DMS79 treated with DMSO at 0.1 percent for 48 hours (cell line): ENCODE data around the gene HEPACAM.

ENCODE experiments used
- DNase-seq: peaks from one replicate; lab custom pipeline; 2025; lab: John Stamatoyannopoulos, UW

The HEPACAM gene

DNA sequence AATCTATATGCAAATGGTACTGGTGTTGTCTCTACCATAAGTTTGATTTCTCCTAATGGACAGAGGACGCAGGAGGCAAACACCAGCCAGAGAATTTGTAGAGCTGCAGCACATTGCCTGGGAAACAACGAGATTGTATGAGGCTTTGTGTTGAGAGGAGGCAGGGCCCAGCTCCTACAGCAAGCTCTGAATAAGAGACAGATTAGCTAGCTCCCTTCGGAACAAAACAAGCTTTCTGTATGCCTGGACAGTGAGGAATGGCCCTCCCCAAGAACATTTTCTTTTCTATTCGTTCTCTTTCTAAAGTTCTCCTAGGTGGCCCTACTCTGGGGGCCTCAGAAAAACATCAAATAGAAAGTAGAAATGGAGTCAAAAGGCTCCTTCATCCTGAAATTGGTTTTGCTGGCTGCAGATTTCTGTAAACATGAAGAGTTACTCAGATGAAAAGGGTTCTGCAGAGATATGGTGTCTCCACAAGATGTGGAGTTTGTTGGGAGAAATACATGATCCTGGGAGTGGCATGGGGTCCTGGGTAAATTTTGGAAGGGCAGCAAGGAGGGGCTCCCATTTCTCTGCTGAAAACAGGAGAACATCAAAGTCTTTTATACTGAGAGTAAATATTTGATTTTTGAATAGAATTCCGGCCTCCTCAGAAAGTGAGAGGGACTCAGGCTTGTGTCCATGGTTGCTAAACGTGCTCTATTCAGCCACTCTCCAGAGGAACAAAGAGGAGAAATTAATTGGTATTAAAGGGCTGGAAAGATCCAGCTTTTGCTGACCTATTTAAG is 6.8 kb upstream of the HEPACAM start:
- DNase-seq = no peak

DNA sequence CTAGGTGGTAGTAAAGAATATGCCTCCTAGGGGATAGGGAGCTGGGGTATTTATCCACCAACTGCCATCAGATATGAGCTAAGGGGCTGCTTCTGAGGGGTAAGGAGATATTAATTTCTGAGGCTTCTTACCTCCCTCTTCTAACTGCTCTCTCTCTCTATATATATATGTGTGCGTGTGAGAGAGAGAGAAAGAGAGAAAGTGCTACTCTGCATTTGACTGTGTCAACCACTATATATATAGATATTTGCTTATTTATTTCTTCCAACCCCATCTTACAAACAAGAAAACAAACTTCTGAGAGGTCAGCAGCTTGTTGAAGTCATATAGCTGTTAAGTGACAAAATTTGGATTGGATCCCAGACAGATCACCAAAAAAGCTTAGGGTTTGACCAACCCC is 5.9 kb upstream of the HEPACAM start:
- DNase-seq = no peak

DNA sequence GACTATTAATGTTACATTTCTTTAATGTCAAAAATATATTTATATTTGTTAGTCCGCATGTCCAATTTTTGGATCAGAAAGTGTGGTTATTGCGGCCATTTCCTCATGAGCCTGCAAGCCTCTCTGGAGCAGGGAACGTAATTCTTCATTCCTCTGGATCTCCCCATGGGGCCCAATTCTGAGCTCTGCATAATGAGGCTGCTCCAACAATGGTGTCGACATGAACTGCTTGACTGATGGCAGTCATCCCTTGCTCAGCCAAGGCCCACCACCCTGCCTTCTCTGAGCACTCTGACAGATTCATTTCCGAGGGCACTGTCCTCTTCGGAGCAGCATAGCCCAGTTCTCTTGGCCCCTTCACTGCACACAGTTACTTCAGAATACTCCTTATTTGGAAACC is 3.1 kb upstream of the HEPACAM start:
- DNase-seq = no peak

DNA sequence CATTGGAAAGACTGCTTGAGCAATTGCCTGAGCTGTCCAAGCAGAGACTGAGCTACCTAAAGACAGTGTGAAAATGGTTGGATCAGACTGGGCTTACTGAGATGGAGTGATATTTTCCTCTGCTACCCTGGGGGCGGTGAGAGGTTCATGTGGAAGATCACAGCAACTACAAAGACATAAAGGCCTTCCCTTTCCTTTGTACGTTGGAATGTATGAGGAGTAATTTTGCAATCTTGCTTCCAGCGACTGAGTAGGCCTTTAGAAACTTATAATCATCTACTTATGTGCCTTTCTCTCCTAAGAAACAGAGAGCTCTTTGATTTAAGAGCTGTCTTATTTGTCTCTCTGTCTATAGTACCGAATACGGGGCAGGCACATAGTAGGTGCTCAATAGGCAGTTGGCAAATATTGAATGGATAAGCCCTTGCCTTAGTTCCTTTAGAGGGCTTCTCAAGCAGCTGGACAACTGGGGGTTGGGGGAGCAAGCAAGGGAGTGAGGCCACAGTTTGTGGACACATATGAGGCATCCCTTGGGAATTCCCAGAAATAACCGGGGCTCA is 2.4 kb upstream of the HEPACAM start:
- no peak for DNase-seq

DNA sequence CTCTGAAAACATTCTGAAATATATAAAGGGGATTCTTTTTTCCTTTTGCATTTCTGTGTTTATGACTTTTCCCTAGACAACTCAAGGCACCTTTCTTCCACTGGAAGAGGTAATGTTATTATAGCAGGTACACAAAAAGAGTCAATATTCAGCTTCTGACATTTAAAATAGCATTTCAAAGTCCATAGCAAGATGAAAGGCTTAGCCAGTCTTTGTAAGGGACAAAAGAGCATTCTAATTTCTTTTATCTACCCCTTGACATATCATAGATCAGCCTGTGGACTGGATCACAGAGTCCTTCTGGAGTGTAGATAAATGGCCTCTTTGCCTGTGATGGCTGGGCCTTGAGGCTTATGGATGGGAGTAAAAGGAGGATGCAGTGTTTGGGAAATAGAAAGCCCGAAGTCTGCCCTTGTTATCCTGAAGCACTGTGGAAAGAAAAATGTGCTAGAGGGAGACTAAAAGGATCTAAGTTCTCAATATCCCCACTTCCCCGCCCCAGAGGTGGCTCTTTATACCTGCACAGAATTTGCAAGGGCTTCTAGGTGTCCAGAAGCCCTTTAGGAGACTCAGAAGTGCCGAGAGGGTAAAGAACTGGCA is 1.6 kb upstream of the HEPACAM start:
- no peak for DNase-seq

DNA sequence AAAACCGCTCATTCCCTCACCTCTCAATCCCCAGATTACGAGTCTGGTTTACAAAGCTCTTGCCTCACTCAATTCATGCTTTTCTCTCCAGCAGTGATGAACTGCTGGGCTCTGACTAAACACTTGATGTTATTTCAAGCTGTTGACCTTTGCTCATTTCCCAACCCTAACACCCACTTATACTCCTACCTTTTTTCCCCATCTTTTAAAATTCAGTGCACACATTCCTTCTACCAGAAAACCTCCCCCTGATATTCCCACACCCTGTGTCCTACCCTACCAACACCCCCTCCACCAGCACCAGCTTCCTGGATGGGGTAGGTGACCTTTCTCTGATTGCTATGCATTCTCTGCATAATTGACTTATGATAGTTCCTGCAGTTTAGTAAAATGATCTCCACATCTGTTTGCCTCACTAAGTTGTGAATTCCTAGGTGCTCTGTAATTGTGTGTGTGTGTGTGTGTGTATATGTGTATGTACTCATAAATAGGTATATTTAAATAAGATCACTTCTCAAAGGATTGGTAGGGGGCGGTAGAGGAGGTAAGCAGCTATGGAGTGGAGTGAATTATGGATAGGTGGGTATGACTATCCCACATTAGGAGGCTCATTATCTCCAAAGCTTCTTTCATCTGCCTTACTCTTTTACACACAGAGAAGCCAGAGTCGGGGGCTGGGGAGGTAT is 842 bp downstream of the HEPACAM start:
- no peak for DNase-seq

DNA sequence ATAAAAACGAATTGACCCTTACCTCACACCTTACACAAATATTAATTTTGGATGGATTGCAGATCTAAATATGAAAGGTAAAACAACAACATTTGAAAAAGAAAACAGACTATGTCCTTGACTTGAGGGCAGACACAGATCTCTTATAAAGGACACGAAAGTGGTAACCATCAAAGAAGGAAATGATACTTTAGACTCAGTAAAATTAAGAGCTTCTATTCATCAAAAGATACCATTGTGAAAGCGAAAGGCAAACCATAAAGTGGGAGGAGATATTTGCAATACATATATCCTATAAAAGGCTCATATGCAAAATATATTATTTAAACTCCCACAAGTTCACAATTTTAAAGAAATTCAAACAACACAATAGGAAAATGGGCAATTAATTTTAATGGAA is 5.0 kb downstream of the HEPACAM start:
- DNase-seq = no peak

DNA sequence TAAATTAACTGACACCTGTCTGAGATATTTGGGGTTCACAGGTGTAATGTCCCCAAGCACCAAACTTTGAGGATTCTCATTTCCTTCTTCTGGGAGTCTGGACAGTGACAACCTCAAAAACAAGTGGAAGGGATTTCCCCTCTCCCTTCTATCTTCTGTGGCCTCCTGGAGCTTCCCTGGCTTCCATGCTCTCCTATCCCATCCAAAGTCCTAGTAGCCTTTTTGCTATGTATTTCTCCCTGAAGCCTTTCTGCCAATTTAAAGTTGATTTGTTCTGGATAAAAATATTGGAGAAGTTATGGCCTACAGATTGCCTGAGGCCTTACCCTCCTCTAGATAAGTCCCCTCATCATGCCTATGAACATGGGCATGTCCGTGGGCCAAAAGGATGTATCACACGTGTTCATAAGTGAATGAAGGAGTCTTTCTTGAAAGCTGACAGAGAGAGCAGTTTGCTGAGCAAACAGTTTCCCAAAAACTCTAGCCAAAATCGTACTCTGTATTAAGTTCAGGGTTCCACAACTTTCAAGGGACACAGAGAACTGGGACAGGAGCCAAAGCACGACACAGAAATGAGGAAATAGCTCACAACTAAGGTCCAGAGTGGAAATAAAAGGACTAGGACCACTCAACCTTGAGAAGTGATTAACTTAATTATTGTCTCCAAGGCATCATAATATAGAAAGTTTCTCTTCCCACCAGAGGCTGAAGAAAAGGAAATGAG is 6.7 kb downstream of the HEPACAM start:
- no peak for DNase-seq

DNA sequence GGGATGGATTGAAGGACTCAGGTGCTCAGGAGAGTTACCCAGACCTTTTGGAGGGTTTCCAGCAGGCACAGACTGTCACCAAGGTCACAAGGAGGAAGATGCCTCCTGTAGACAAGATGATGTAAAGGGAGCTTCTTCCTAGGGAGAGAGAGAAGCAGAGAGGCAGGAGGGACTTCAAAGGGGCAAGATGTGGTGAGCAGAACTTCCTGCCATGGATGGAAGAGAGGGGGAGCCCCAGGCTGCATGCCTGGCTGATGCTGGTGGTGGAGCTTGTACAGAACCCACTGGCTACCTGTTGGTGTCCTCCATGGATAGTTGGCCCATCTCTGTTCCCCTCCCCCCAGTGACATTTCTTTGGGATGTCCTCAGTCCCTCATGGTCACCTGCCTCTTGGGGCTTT is 12.6 kb downstream of the HEPACAM start:
- DNase-seq = no peak

DNA sequence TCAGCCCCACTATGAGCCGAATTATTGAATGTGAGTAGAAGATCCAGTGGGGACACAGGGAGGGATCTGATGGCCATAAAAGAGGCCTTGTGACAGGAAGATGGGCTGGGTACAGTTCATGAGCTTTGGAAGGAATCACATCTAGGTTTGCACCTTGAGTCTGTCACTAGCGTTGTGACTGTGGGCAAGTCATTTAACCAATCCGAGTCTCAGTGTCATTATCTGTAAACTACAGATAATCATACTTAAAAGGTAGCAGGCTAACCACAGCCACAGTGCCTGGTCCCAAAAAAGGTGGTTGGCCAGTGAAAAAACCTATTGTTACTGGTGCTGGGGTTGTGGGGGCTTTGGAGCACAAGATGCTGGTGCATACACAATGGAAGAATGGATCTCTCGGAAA is 13.0 kb downstream of the HEPACAM start:
- DNase-seq = no peak

DNA sequence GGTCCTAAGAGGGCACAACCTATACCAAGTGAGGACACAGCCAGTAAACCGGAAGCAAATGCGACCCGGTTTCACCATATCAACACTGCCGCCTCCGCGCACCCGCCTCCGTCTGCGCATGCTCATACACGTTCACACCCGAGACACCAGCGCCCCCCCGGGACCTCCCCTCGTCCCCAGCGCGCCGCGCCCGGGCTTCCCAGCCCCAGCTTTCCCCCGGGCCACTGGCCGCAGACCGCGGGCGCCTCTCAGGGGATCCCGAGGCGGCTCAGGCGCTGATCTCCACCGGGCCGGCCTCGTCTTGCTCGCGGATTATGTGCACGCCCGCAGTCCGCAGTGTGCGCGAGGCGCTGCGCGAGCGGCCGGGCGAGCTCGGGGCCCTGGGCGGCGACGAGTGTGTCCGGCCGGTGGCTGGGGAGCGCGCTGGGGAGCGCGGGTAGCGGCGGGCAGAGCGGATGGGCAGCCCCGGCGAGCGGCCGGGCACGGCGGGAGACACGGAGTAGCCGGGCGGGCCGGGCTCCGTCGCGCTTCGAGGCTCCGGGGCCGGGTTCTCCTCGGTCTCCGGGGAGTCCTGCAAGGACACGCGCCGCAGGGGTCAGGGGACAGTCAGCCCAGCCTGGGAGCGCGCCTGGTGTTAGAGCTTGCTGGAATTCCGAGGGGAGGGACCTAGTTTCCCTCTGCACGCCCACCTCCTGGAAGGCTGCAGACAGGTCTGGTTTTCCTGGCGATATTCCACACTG is 14.8 kb downstream of the HEPACAM start:
- no peak for DNase-seq

DNA sequence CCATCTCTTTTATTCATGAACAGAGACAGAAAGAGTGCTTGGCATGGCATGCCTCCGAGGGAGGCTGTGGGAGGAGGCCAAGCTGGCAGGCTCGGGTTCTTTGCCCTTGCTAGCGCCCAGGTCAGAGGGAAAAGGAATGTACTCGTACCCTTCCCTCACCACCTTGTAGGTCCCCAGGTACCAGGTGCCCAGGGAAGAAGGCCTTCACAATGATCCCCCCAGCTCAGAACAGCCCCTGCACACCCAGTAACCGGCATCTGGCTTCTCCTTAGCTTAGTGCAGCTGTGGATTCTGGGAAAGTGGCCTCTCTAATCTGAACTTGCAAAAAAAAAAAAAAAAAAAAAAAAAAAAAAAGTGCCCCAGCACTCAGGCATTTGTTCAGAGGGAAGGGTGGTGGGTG is 15.5 kb downstream of the HEPACAM start:
- no peak for DNase-seq

DNA sequence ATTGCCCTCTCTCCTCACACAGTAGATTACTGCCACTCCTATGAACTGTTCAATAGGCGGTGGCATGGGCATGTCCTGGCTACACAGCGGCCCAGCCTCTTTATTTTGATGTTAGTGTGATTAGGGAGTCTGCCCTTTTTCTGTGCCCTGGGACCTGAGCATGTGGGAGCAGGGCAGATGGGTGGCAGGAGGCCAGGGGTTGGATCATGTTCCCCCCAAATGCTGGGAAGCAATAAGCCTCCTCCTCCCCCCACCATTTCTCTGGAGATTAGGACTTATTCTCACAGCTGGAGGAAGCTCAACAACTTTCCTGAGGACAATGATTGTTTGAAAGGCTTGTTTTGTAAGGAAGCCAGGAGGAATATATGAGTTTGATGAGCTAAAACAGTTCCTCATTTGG is 15.9 kb downstream of the HEPACAM start:
- no peak for DNase-seq

DNA sequence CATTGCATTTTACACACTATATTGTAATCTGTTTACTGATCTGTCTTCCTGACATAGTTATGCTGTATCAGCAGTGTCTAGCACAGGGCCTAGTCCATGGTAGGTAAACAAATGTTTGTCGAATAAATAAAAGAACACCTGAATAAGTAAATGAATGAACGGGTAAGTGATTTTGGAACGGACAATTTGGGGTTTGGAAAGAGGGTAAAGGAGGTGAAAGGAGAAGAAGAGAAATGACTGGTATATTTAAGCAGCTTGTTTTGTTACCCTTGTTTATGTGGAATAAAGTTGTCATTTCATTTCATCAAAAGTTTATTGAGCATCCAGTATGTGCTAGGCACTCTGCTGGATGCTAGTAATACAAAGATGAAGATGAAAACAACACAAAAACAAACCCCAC is 16.9 kb downstream of the HEPACAM start, which contains the start of gene HEPN1:
Gene HEPN1 (plus strand): TSS at position 301 of the 400 bp plus-strand sequence.
- no peak for DNase-seq

DNA sequence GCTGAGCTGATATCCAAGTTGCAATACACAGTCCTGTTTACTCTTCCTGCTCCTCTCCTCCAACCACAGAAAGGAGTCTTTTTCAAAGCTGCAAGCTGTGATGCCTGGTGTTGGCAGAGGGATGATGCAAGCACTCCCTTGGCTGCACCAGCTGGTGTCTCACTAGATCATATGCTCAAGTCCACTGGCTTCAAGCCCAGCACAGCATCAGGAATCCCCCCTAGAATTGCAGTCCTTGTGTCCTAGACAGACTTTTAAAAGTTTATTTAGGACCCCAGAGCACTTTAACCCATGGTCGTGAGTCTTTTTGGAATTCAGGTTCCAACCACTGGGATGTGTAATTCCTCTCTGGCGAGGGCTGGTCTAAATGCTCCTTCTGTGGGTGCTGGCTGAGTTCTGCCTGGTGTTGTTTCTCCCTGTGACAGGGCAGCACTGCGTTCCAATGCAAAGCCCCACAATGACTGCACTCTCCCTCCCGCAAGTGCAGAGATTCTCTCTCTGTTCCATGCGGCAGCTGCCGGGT is 18.7 kb downstream of the HEPACAM start:
- DNase-seq = no peak

DNA sequence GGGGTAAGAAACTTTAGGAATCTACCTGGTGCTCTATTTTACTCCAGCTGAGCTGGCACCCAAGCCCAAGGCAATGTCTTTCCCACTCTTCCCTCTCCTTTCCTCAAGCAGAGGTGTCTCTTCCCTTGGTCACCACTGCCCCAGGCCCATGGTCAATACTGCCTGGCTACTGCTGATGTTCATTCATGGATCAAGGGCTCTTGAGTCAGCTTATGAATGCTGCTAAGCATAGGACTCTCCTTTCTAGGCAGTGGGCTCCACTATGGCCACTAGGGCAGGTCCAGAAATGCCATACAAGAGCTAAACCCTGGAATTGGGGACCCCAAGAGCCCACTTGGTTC is 19.5 kb downstream of the HEPACAM start:
- DNase-seq = no peak

DNA sequence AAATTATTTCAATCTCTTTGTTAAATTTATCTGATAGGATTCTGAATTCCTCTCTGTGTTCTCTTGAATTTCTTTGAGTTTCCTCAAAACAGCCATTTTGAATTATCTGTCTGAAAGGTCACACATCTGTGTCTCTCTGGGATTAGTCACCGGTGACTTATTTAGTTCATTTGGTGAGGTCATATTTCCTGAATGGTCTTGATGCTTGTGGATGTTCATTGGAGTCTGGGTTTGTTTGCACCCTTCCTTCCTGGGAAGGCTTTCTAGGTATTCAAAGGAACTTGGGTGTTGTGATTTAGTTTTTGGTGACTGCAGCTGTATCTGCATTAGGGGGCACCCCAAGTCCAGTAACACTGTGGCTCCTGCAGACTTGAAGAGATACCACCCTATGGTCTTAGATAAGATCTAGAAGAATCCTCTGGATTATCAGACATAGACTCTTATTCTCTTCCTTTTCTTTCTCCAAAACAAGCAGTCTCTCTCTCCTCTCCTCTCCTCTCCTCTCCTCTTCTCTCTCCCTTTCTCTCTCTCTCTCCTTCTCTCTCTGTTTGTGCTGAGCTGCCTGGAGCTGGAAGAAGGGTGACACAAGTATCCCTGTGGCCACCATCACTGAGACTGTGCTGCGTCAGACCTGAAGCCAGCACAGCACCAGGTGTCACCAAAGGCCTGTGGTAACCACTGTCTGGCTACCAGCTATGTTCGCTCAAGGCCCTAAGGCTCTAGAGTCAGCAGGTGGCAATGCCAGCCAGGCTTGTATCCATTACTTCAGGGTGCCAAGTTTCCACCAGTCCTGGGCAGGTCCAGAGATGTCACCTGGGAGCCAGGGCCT is 20.1 kb downstream of the HEPACAM start:
- DNase-seq = no peak

DNA sequence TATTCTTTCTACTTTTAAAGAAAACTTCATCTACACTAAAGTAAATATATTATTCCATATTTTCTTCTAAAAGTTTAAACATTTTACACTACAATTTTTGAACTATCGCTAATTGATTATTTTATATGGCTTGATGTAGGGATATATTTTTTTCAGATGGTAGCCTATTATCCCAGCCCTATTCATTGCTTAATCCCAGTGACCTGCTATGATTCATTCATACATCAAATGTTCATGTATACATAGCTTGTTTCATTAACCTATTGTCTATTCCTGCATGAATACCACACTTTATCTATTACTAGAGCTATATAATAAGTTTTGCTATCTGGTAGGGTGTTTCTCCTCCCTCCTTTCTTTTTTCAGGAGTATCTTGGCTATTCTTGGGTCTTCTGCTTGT is 33.2 kb downstream of the HEPACAM start:
- DNase-seq = no peak

DNA sequence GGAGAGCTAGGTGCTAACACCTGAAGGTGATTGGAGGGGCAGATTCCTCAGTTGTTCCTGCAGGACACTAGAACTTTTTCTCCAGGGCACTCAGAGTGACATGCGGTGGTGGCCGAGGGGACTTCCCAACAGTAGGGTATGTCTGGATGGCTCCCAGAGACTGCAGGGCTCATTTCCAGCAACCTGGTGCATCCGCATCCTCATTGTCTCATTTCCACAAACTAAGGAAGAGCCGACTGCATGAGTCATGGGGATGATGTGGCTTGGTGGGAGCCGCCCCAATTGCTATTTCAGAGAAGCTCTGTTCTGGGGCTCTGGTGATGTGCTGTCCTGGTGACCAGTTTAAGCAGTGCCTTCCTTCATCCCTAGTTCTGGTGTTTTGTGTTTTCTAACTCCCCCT is 35.4 kb downstream of the HEPACAM start:
- DNase-seq = no peak

DNA sequence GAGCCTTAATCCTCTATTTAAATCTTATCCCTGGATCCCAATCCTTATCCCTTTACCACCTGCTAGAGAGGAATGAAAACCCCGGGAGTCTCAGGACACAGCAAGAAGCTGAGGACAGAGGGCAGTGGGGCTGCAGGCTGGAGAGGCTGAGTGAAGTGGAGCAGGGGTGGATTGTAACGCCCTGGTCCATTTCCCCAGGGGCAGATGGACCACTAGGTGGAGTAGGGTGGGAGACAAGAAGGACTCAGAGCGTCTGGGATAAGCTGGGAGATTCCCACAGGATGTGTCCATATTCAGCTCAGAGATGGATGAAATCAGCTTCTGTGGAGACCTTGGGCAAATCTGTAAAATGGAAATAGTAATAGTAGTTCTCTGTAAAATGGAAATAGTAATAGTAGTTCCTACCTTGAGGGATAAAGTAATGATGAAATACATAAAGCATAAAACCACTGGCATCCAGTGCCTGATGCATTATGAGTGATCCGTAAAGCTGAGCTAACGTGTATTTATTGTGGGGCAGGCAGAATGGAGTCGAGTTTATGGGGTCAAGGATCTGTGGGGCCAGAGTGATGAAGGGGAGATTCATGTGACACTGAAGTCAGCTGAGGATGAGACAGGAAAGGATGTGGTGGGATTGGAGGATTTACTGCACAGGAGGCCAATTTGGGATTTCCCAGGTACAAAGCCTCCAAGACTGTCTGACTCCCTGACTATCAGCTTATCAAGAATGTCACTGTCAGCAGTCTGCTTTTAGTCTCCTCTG is 36.3 kb downstream of the HEPACAM start:
- no peak for DNase-seq
